Colonic mucosa (tissue), 4 donors: ENCODE data around the gene GPC6. TPM values are rescaled to one million over a fixed set of nuclear protein-coding genes. Genes with fewer than 3 reads are reported as not detected.

Source experiments
- DNase-seq: peaks from one replicate; pipeline ENCODE4 v3.0.0-alpha.2; 2020
- H3K27ac ChIP-seq: fragments of 200-600 bp; one replicate; pipeline ENCODE4 v1.8.0; 2021
- H3K27me3 ChIP-seq: fragments of 200-600 bp; one replicate; pipeline ENCODE4 v1.8.0; 2021
- H3K36me3 ChIP-seq: fragments of 200-600 bp; one replicate; pipeline ENCODE4 v1.8.0; 2021
- H3K4me1 ChIP-seq: fragments of 200-600 bp; one replicate; pipeline ENCODE4 v1.8.0; 2021; ENCODE audit warnings: mild to moderate bottlenecking
- H3K4me3 ChIP-seq: fragments of 200-600 bp; one replicate; pipeline ENCODE4 v1.8.0; 2021
- H3K9ac ChIP-seq, 2 donors: one replicate each; pipeline ENCODE4 v1.7.0; 2013; ENCODE audit warnings: control low read depth in 2 of 2, low read depth in 2 of 2, low read length in 2 of 2
- H3K9me3 ChIP-seq: fragments of 200-600 bp; one replicate; pipeline ENCODE4 v1.8.0; 2021
- CTCF ChIP-seq: fragments of 200-600 bp; IDR thresholded peaks from one replicate; pipeline ENCODE4 v1.8.0; 2022; ENCODE audit warnings: antibody characterized with exemption, mild to moderate bottlenecking
- intact Hi-C: fragments of 100-400 bp; cut with DNase I; formaldehyde crosslinking; loops from one replicate; pipeline ENCODE4 v1.14.1; 2022
- total RNA-seq, 2 donors: library from RNA; stranded (reverse); fragmentation: NEBNext Ultra II Directional in 1 of 2; extraction: Animal tissue kit (Norgen Biotek cat#: 25700) in 1 of 2; gene quantifications; one replicate each; pipeline ENCODE4 v1.2.1, GENCODE V29; 2021
- donor health status: healthy.
- donor health status: DM: no; HTN: no; CAD: no.
- donor health status: DM: no; HTN: no; CAD: no.

The GPC6 gene
- total RNA-seq, 2 donors from 2014 or later, result 2.3 to 4.0 TPM

- H3K27ac ChIP-seq, result no peak overlapping the region
- H3K4me3 ChIP-seq, result no peak overlapping the region
- no peak for TF ChIP-seq CTCF
- DNase-seq, result no peak
- intact Hi-C loops, result no loop called here
- H3K9me3 ChIP-seq, result no peaks in the 10 kb centered on the region
- no peak overlapping the region for H3K9ac ChIP-seq
- H3K4me1 ChIP-seq, result no peaks in the 10 kb centered on the region
- no peaks in the 10 kb centered on the region for H3K36me3 ChIP-seq
- no peaks in the 10 kb centered on the region for H3K27me3 ChIP-seq
Observed at GRCh38 chr13:93547886-93548285, 321.3 kb downstream of the GPC6 start.

- Histone ChIP-seq H3K36me3 (no peaks in the 10 kb centered on the region), H3K9me3 (no peaks in the 10 kb centered on the region), H3K9ac (no peak overlapping the region), H3K27me3 (no peaks in the 10 kb centered on the region), H3K4me1 (no peaks in the 10 kb centered on the region), H3K27ac (no peak overlapping the region), H3K4me3 (no peak overlapping the region)
- no peak for DNase-seq
- no peak for TF ChIP-seq CTCF
- intact Hi-C loops, result no loop called here
Observed at GRCh38 chr13:93549326-93550005, 322.9 kb downstream of the GPC6 start.

- Histone ChIP-seq H3K36me3 (no peaks in the 10 kb centered on the region), H3K9me3 (no peaks in the 10 kb centered on the region), H3K27me3 (no peaks in the 10 kb centered on the region), H3K4me1 (no peaks in the 10 kb centered on the region), H3K9ac (no peak overlapping the region), H3K27ac (no peak overlapping the region), H3K4me3 (no peak overlapping the region)
- TF ChIP-seq CTCF, result no peak
- DNase-seq, result no peak
- intact Hi-C loops, result no loop called here
Observed at GRCh38 chr13:93550236-93550635, 323.6 kb downstream of the GPC6 start.

GRCh38 chr13:93552596-93552995, 326.0 kb downstream of the GPC6 start:
- Histone ChIP-seq H3K9me3 (no peaks in the 10 kb centered on the region), H3K27me3 (no peaks in the 10 kb centered on the region), H3K4me3 (no peak overlapping the region), H3K27ac (no peak overlapping the region), H3K36me3 (no peaks in the 10 kb centered on the region), H3K9ac (no peak overlapping the region), H3K4me1 (no peaks in the 10 kb centered on the region)
- DNase-seq, result no peak
- intact Hi-C loops, result no loop called here
- TF ChIP-seq CTCF, result no peak

- TF ChIP-seq CTCF, result no peak
- H3K36me3 ChIP-seq, result no peaks in the 10 kb centered on the region
- H3K4me3 ChIP-seq, result no peak overlapping the region
- no peak overlapping the region for H3K9ac ChIP-seq
- no peaks in the 10 kb centered on the region for H3K4me1 ChIP-seq
- no peak for DNase-seq
- intact Hi-C loops, result no loop called here
- no peaks in the 10 kb centered on the region for H3K9me3 ChIP-seq
- no peak overlapping the region for H3K27ac ChIP-seq
- no peaks in the 10 kb centered on the region for H3K27me3 ChIP-seq
Observed at GRCh38 chr13:93554514-93554913, 327.9 kb downstream of the GPC6 start.
